OCI-LY7 (cell line): ENCODE results near the gene ITM2C. TPM values are rescaled to one million over a fixed set of nuclear protein-coding genes. Genes with fewer than 3 reads are reported as not detected.
A peak's percentile ranks its signal among the peaks of the same experiment; 100 is the strongest.

Experiments
- BruUV-seq: library from RNA; stranded (reverse); fragments of 400-500 nt; replicated peaks from 2 replicates; lab custom pipeline; 2021; lab: Mats Ljungman, UMichigan
- CTCF ChIA-PET: fragments of 300-600 bp; sonication (Branson Sonifier 250); formaldehyde crosslinking; loops from one replicate; lab custom pipeline; 2022; ENCODE audit warnings: antibody characterized with exemption; ENCODE audit not compliant: unreplicated experiment; lab: Charles Lee
- POLR2A ChIA-PET: fragments of 300-600 bp; sonication (Branson Sonifier 250); formaldehyde crosslinking; loops from one replicate; lab custom pipeline; 2022; ENCODE audit warnings: antibody characterized with exemption; lab: Charles Lee
- DNase-seq: peaks from one replicate; pipeline ENCODE4 v3.0.0-alpha.2; 2015; ENCODE audit warnings: low spot score
- H2AFZ ChIP-seq: fragments of 200-600 bp; sonication (generic), shearing (Covaris generic); 2 replicates; pipeline ENCODE4 v1.6.1; 2014; ENCODE audit warnings: mild to moderate bottlenecking, antibody characterized with exemption, low read length, moderate library complexity
- H3K27ac ChIP-seq: fragments of 200-600 bp; sonication (generic); 2 replicates; pipeline ENCODE4 v1.5.1; 2014; ENCODE audit warnings: mixed run types, low read depth, mild to moderate bottlenecking, moderate library complexity, low read length, inconsistent platforms; ENCODE audit not compliant: poor library complexity, severe bottlenecking
- H3K36me3 ChIP-seq: fragments of 200-600 bp; sonication (generic); 2 replicates; pipeline ENCODE4 v1.6.1; 2014; ENCODE audit warnings: mild to moderate bottlenecking, antibody characterized with exemption, low read length, moderate library complexity, mixed read lengths; ENCODE audit not compliant: insufficient read depth
- H3K4me1 ChIP-seq: fragments of 200-600 bp; sonication (generic); 2 replicates; pipeline ENCODE4 v1.5.1; 2014; ENCODE audit warnings: mild to moderate bottlenecking, low read length; ENCODE audit not compliant: insufficient read depth, poor library complexity, severe bottlenecking
- H3K4me2 ChIP-seq: fragments of 200-600 bp; sonication (generic); 2 replicates; pipeline ENCODE4 v1.6.1; 2014; ENCODE audit warnings: mild to moderate bottlenecking, low read length
- H3K4me3 ChIP-seq: fragments of 200-600 bp; sonication (generic); 2 replicates; pipeline ENCODE4 v1.5.1; 2014; ENCODE audit warnings: mild to moderate bottlenecking, low read depth, low read length; ENCODE audit not compliant: poor library complexity, severe bottlenecking
- H3K79me2 ChIP-seq: fragments of 200-600 bp; sonication (generic); 2 replicates; pipeline ENCODE4 v1.6.1; 2016; ENCODE audit warnings: low read depth, mild to moderate bottlenecking, low read length, moderate library complexity, mixed read lengths; ENCODE audit not compliant: insufficient read depth
- H3K9me2 ChIP-seq: fragments of 200-600 bp; sonication (generic); 2 replicates; pipeline ENCODE4 v1.6.1; 2016; ENCODE audit warnings: mild to moderate bottlenecking, low read length, mixed read lengths; ENCODE audit not compliant: insufficient read depth
- H3K9me3 ChIP-seq: fragments of 200-600 bp; sonication (generic); 2 replicates; pipeline ENCODE4 v1.6.1; 2014; ENCODE audit warnings: mild to moderate bottlenecking, mixed run types, low read length, mixed read lengths
- H4K20me1 ChIP-seq: fragments of 200-600 bp; sonication (generic); 2 replicates; pipeline ENCODE4 v1.6.1; 2014; ENCODE audit warnings: mild to moderate bottlenecking, antibody characterized with exemption, low read length, moderate library complexity, mixed read lengths; ENCODE audit not compliant: insufficient read depth
- CTCF ChIP-seq: fragments of 200-600 bp; sonication (generic); conservative IDR thresholded peaks from 2 replicates; pipeline ENCODE4 v1.5.1; 2014; ENCODE audit warnings: mild to moderate bottlenecking, antibody characterized with exemption, low read length, moderate library complexity, mixed read lengths
- EZH2phosphoT487 ChIP-seq: fragments of 200-600 bp; sonication (generic); IDR thresholded peaks from 2 replicates; pipeline ENCODE4 v1.6.1; 2018; ENCODE audit warnings: low read depth, borderline replicate concordance, mild to moderate bottlenecking, mixed run types, antibody characterized with exemption, low read length, moderate library complexity, mixed read lengths
- intact Hi-C: fragments of 100-400 bp; cut with micrococcal nuclease; formaldehyde crosslinking; loops from one replicate; pipeline ENCODE4 v1.10.0; 2022; ENCODE audit not compliant: unreplicated experiment
- total RNA-seq, 2 experiments: library from RNA; depleted of rRNA in 1 of 2; stranded (reverse); fragments of >200 nt in 1 of 2; shearing (Covaris generic) in 1 of 2; gene quantifications; 2 replicates each; pipeline ENCODE4 v1.2.3, GENCODE V29; 2014 to 2022

ITM2C gene
- total RNA-seq, 2 experiments from 2014 or later: not detected

- TF ChIP-seq CTCF (no peak), EZH2phosphoT487 (no peak)
- no TSS peak for BruUV-seq
- no peak overlapping the region for H3K4me3 ChIP-seq
- no peak for DNase-seq
- no peak overlapping the region for H2AFZ ChIP-seq
- H3K79me2 ChIP-seq: no peaks in the 10 kb centered on the region
- H3K36me3 ChIP-seq: no peaks in the 10 kb centered on the region
- H3K9me2 ChIP-seq: no peaks in the 10 kb centered on the region
- no peak overlapping the region for H3K4me2 ChIP-seq
- H3K27ac ChIP-seq: no peak overlapping the region
- CTCF ChIA-PET: interaction anchor here (0.6 kb wide), 1 partner anchor 9 kb away, joined by 3 read pairs; no protein-coding TSS in a partner anchor
- H3K9me3 ChIP-seq: no peaks in the 10 kb centered on the region
- H3K4me1 ChIP-seq: no peaks in the 10 kb centered on the region
- POLR2A ChIA-PET: interaction anchor here (1.3 kb wide), 1 partner anchor 184 kb away, joined by 3 read pairs; no protein-coding TSS in a partner anchor
- intact Hi-C loops: no loop called here
- H4K20me1 ChIP-seq: no peaks in the 10 kb centered on the region
These were observed 1.2 kb upstream of the ITM2C start for GRCh38 chr2:230863442-230864121.

- Histone ChIP-seq H3K36me3 (no peaks in the 10 kb centered on the region), H3K27ac (no peak overlapping the region), H4K20me1 (no peaks in the 10 kb centered on the region), H3K4me3 (no peak overlapping the region), H3K9me2 (no peaks in the 10 kb centered on the region), H3K4me1 (no peaks in the 10 kb centered on the region), H3K4me2 (peak overlapping the region; percentile 24; the same call in 1 of the 2 replicates), H3K9me3 (no peaks in the 10 kb centered on the region), H3K79me2 (no peaks in the 10 kb centered on the region), H2AFZ (no peak overlapping the region)
- ChIA-PET CTCF (no interaction called here), POLR2A (no interaction called here)
- no TSS peak for BruUV-seq
- no peak for DNase-seq
- intact Hi-C loops: no loop called here
- no peak for TF ChIP-seq EZH2phosphoT487
- no peak for TF ChIP-seq CTCF
These were observed 579 bp upstream of the ITM2C start for GRCh38 chr2:230864122-230864604.

GRCh38 chr2:230865307-230865765, 594 bp downstream of the ITM2C start:
- TF ChIP-seq CTCF (no peak), EZH2phosphoT487 (no peak)
- H3K36me3 ChIP-seq: no peaks in the 10 kb centered on the region
- H3K79me2 ChIP-seq: no peaks in the 10 kb centered on the region
- H3K9me3 ChIP-seq: no peaks in the 10 kb centered on the region
- no peak overlapping the region for H3K27ac ChIP-seq
- peak overlapping the region; percentile 23 for H3K4me3 ChIP-seq
- no peaks in the 10 kb centered on the region for H4K20me1 ChIP-seq
- H2AFZ ChIP-seq: no peak overlapping the region
- POLR2A ChIA-PET: no interaction called here
- intact Hi-C loops: no loop called here
- BruUV-seq: no TSS peak
- no peaks in the 10 kb centered on the region for H3K9me2 ChIP-seq
- DNase-seq: no peak
- CTCF ChIA-PET: no interaction called here
- peak overlapping the region; percentile 38; the same call in 1 of the 2 replicates for H3K4me2 ChIP-seq
- no peaks in the 10 kb centered on the region for H3K4me1 ChIP-seq
